SK-N-MC (cell line): ENCODE data around the gene MFAP2.

ENCODE experiments used
- EZH2 ChIP-seq: fragments of 200-600 bp; sonication (generic); IDR thresholded peaks from one replicate; pipeline ENCODE4 v1.6.1; 2017; ENCODE audit warnings: antibody characterized with exemption
- FOXP2 ChIP-seq: optimal IDR thresholded peaks from 2 replicates; pipeline ENCODE3; 2011; ENCODE audit warnings: mild to moderate bottlenecking, moderate library complexity; ENCODE audit not compliant: insufficient read depth; ENCODE audit errors: extremely low read length, control extremely low read depth
- POLR2AphosphoS5 ChIP-seq: IDR thresholded peaks from 2 replicates; pipeline ENCODE4 v1.6.1; 2012; ENCODE audit warnings: mild to moderate bottlenecking, low read depth, low read length, borderline replicate concordance

GRCh38 chr1:16944038-16944437 lies 36.4 kb downstream of the MFAP2 start:
- TF ChIP-seq POLR2AphosphoS5 (no peak), EZH2 (no peak), FOXP2 (no peak)
